Stimulated activated CD4-positive, alpha-beta T cell treated with anti-CD3 and anti-CD28 coated beads, Interleukin-15, amount 100 ng/mL, for 1 hour (primary cell): ENCODE measurements around the gene CERK.
"Not testable (repeated sequence)": the region's sequence is repeated elsewhere in the genome, so short reads cannot be mapped to it uniquely, and the experiment has no call there.

Source experiments
- DNase-seq, 2 donors: peaks; one replicate each; pipeline ENCODE4 v3.0.0-alpha.2; 2020; ENCODE audit warnings: low read depth in 1 of 2, low spot score in 1 of 2

The CERK gene, protein sequence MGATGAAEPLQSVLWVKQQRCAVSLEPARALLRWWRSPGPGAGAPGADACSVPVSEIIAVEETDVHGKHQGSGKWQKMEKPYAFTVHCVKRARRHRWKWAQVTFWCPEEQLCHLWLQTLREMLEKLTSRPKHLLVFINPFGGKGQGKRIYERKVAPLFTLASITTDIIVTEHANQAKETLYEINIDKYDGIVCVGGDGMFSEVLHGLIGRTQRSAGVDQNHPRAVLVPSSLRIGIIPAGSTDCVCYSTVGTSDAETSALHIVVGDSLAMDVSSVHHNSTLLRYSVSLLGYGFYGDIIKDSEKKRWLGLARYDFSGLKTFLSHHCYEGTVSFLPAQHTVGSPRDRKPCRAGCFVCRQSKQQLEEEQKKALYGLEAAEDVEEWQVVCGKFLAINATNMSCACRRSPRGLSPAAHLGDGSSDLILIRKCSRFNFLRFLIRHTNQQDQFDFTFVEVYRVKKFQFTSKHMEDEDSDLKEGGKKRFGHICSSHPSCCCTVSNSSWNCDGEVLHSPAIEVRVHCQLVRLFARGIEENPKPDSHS

DNA sequence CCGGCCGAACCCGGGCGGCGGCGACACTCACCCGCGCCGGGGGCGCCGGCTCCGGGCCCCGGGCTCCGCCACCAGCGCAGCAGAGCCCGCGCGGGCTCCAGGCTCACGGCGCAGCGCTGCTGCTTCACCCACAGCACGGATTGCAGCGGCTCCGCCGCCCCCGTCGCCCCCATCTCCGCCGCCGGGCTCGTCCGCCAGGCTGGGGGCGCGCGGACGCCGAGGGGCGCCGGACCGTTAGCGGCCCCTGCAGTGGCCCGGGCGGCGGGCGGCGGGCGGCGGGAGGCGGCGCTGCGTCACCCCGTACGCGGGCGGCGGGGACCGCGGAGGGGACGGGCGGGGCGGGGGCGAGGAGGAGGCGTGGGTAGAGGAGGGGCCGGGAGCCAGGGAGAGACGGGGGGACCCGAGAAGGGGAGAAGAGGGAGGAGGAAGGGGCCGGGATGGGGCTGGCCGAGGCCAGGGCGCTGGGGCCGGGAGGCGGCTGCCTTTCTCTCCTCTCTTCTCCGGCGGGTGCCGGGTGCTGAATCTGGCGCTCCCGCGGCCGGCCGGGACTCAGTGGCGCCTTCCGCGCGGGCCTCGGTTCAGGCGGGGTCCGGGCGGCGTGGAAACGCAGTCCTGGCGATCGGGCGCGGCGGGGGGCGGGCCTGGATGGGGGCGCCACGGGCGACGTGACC is at the start of gene CERK:
Gene CERK (minus strand): TSS at position 277 of the 671 bp plus-strand sequence. CDS start 104 bp downstream, at position 173.
- DNase-seq: peak; percentile 45 to 57

DNA sequence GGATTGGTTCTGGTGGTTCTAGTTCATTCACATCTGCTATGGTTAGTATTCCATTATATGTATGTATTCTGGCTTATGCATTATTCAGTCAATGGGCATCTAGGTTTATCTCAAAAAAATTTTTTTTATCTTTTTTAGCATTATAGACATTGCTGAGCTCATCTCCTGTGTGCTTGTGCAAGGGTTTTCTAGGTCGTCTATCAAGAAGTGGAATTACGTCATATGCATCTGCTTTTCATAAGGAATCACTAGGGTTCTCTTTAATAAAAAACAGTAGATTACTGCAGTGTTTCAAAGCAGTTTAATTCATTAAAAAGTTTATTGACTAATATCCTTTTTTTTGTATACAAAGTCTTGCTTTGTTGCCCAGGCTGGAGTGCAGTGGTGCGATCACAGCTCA is 45.7 kb upstream of the CERK start:
- no peak for DNase-seq

DNA sequence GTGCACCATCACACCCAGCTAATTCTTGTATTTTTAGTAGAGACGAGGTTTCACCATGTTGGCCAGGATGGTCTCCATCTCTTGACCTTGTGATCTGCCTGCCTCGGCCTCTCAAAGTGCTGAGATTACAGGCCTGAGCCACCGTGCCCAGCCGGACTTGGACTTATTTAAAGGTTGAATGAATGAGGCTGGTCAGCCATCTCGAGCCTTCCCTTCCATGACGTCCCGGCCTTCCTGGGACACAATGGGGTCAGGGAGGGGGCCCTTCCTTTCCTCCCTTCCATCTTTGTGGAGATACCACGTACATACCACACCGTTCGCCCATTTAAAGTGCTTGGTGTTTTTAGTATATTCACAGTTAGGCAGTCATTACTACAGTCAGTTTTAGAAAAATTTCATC is 44.1 kb upstream of the CERK start:
- DNase-seq: not testable (repeated sequence)

DNA sequence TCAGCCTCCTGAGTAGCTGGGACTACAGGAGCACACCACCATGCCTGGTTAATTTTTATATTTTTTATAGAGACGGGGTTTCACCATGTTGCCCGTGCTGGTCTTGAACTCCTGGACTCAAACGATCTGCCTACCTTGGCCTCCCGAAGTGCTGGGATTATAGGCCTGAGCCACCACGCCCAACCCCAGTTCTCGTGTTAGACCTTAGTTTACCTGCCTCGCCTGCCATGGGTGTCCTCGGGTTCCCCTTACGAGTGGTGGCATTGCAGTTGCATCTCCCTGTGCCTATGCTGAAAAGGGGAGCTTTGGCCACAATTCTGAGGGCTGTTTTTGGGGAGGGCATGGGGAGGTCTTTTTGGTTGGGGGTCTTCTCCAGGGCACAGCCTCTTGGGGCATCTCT is 43.2 kb upstream of the CERK start:
- no peak for DNase-seq

DNA sequence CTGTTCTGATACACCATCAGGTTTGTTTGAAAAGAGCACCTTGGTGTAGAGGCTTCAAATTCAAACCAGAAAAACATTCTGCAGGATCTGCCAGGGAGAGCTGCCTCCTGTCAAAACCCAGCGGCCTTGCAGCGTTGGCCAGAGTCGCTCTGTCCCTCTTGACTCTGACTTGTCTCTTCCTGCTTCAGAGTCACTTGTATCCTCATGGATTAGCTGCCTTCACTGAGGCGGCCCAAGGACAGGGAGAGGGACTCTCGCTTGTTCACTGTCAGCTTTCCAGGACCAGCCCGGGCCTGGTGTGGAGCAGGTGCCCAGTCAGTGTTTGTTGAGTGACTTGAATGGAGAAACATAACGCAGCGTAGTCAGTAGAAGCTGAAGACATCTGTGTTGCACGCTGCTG is 42.4 kb upstream of the CERK start:
- no peak for DNase-seq

DNA sequence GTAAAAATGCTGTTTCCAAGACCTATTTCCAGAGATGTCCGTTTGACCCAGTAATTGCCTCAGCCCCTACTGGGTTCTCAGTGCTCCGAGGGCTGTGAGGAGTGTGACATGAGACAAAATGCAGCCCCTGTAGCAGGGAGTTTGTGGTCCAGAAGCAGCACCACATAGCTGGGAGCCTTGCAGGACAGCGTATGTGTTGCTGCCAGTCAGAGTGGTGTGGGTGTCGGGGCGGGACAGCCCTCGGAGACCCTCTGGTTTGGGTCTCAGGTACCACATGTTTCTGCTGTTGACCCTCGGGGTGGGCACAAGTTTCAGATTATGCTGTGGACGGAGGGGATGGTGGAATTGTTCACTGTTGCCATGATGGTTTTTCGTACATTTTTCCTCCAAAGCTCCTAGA is 41.6 kb upstream of the CERK start:
- DNase-seq: no peak

DNA sequence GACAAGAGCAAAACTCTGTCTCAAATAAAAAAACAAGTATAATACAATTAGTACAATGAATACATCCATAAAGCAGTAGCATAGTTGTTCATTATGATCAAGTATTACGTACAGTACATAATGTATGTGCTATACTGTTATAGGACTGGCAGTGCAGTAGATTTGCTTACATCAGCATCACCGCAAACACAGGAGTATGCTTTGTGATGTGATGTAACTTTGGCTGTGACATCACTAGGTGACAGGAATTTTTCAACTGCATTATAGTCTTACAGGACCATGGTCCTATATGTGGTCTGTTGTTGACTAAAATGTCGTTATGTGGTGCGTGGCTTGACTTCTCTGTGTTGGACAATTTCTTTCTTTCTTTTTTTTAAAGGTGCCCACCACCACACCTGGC is 41.0 kb upstream of the CERK start:
- no peak for DNase-seq

DNA sequence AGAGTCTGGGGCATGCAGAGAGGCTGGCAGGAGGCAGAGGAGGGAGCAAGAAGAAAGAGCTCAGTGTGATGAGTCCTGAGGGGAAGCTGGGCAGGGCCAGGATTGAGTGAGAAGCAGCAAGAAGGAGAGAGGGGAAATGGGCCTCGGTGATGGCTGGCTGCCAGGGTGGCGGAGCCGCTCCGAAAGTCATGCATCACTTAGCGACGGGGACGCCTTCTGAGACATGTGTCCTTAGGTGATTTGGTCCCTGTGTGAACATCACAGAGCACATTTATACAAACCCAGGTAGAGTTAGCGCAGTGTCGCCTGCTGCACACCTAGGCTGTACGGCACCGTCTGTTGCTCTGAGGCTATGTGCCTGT is 39.5 kb upstream of the CERK start:
- peak in 1 of 2 donors; percentile 43 for DNase-seq

DNA sequence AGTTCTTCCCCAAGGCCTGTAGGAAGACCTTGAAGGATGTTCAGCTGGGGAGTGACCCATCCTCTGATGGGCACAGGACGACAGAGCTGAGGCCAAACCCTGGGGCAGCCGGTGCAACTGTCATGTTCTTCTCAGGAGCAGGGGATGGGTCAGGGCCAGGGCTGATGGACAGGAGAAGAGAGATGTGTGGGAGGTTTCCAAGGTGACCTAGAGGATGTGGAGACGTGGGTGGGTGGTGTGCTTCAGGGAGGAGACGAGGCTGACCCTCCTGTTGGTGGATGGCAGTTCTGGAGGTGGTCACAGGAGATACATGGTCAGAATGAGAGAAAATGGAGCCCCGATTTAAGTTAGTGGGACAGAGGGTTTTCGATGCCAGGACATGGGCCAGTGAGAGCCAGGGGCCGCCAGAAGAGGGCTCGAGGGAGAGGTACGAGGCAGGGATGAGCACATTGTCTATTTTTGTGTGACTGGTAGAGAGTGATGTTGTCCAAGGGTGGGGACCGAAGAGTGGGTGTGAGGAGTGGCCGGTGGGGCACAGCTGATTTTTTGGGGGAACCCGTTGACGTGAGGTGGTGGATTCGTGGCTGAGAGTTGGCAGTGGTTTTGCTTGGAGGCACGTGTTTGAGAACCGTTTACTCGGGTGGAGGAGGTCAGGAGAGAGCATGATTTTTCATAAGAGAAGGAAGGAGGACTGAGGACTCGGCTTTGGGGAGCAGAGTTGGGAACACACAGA is 39.0 kb upstream of the CERK start:
- no peak for DNase-seq

DNA sequence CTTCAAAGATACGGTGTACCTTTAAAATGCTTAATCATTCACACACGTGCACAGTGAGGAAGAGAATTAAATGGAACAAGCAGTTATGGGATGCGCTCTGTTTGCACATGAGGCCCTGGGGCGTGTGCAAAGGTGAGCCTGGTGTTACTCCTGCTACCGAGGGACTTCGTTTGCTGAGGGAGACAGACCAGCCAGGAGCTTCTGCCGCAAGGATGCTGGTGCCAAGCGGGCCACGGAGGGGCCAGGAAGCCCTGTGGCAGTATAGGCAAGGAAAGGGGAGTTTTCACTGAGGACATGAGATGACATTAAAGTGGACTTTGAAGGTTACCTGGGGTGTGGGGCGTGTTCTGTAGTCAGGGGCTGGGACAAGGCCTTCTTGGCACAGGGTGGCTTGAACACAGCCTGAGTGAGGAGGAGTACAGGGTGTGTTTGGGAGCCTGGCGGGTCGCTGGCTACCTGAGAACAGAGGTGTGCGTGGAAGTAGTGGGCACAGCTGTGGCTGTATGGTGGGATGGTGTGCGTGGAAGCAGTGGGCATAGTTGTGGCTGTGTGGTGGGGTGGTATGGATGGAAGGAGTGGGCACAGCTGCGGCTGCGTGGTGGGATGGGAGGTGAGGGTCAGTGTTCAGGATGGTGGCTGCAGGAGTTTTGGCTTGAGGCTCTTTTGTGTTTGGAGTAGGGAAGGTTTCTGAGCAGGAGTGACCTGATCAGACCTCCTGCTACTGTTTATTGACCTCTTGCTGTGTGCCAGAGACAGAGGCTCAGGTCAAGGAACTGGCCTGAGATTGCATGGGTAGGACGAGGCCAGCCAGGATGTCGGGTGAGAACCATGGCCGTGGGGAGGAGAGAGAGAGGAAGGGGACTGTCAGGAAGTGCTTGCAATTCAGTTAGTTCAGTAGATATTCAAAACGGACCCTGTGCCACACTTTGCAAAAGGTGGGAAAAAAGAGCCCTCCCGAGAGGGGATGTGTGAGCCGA is 38.1 kb upstream of the CERK start:
- DNase-seq: no peak

DNA sequence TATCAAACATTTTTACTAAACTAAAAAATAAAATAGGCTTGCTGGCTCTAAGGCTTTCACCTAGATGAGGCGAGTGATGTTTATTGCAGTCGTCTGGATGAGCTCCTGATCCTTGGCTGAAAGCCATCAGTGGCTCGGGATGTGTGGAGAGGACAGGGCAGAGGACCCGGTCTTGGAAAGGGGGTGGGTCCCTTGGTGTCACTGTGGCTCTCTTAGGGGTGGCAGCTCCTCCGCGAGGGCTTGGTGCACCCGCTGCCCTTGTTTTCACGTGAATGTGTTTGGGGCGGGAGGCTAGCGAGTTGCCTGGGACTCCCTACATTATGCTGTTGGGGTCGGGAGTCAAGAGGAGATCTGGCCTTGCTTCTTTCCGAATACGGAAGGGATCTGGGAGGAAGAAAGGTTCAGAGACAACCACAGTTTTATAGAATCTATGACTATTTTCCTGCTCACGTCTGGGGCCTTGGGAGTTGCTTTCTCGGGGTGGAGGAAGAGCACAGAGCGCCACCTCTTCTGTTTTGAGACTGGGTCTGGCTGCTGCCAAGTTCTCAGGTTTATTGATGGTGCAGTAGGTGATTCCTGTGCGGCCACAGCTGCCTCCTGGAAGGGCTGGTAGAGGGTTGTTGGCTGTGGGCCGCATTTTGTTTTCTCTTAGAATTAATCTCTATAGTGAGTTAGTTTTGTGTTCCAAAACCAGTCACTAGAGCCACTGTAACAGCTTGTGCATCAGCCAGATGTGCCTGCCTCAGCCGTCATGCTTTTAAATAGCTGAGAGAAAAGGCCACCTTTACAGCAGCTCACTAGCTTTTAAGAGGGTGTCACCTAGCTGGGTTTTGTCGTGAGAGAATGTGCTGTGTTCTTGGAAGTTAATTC is 37.2 kb upstream of the CERK start:
- DNase-seq: no peak

DNA sequence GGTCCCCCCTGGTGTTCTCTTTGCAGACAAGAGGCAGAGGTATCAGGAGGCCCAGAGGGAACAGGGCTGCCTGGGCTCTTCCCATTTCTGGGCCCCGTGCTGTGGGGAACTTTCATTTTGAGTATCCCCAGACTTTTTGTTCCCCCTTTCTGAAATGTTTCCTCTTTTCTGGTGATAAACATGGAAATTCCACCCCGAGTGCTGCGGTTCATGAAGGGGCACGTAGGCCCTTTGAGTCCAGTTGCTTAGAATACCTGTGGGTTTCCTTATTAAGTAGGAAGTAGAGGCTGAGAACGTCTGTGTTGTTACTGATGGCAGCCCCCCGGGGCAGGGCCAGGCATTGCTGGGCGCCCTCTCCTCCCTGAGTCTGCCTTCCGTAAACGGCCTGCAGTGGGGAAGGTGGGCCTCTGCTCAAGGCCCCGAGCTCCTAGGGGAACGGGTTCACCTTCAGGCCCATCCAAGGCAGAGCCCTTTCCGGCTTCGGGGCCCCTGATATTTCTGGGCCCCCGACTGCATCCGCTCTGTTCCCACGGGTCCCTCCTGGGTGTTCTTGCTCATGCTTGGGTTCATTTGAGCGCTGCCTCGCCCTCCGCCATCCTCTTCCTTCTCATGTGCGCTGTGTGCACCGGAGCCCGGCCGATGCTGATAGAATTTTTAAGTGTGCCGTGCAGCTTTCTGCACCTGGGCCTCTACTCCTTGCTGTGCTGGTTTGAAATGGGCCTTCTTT is 36.4 kb upstream of the CERK start:
- no peak for DNase-seq

DNA sequence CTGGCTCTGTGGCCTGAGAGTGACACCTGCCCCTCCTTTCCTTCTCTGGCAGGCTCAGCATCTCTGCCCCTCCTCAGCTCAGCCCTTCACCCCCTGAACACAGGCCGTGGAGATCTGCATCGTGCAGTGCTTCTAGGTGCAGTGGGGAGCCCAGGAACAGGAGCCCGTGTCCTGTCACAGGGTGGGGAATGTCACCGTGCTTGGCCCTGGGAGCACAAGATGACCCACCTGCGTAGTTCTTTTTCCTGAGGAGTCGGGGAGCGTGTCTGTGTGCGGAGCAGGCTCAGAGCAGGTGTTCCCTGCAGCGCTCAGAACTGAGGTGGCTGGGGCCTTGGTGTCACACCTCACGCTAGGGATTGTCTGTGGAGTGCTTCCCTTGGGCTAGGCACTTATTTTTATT is 35.0 kb upstream of the CERK start:
- no peak for DNase-seq

DNA sequence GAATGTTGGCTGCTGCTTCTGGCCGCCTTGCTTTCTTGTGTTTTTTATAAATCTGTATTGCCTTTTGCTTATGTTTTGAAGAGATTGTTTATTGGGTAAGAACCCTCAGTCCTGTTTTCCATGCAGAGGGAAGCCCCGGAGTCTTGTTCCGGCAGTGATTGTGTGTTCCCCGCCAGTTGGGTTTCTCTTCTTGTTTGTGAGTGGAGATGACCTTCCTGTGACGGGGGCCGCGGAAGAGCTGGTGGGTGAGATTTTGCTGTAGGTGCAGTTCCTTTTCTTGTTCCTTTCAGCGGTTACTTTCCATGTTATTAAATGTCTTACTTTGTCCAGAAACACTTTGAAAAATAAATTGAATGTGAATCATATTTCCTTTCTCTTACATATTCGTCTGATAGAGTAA is 32.7 kb upstream of the CERK start:
- no peak for DNase-seq

DNA sequence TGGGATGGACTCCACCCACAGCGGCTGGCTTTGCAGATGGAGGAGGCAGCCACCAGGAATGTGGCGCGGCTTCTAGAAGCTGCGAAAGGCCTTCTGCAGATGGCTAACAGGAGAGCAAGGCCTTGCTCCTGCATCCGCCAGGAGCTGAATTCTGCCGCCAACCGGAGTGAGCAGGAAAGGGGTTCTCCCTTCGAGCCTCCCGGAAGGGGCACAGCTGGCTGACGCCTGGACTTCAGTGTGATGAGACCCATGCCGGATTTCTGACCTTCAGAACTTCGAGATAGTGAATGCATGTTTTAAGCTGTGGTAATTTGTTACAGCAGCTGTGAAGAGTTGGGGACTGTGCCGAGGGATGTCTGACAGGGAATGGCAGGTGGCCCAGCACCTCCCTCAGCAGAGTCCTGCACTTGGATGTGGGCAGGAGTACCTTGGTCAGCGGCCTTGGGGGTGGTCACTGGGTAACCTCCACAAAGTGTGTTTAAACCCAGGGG is 32.1 kb upstream of the CERK start:
- no peak for DNase-seq

DNA sequence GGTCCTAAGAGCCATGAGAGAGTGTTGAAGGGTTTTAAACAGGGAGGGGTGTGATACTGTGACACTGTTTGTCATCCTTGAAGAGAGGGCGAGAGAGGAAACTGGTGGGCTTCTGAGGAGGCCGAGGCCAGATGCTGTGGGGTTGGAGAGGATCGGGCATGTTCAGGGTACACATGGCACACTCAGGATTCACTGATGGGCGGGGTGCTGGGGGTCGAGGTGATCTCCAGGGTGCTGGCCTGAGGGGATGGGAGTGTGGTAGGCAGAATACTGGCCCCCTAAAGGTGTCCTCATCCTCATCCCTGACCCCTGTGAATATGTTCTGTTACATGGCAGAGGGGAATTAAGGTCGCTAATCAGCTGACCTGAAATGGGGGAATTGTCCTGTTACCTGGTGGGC is 31.7 kb upstream of the CERK start:
- no peak for DNase-seq

DNA sequence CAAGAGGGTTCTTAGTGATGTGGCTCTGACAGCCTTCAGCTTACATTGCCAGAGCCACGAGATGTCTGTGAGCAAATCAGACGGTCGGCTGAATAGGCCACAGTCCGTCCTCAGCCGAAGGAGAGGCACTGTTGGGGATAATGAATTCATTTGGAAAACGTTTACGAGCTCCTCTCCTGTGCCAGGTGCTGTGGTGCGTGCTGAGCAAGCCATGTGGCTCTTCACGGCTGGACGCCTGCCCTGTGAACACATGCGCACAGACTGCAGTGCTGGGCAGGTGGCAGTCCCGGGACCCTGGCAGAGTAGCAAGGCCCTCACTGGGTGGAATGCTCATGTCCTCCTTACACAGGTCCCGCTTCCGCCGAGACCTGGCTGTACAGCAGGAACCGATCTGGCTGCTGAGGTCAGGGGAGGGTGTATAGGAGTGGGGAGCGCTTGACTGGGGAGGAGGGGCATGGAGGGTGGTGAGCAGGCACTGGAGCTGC is 31.2 kb upstream of the CERK start:
- DNase-seq: no peak

DNA sequence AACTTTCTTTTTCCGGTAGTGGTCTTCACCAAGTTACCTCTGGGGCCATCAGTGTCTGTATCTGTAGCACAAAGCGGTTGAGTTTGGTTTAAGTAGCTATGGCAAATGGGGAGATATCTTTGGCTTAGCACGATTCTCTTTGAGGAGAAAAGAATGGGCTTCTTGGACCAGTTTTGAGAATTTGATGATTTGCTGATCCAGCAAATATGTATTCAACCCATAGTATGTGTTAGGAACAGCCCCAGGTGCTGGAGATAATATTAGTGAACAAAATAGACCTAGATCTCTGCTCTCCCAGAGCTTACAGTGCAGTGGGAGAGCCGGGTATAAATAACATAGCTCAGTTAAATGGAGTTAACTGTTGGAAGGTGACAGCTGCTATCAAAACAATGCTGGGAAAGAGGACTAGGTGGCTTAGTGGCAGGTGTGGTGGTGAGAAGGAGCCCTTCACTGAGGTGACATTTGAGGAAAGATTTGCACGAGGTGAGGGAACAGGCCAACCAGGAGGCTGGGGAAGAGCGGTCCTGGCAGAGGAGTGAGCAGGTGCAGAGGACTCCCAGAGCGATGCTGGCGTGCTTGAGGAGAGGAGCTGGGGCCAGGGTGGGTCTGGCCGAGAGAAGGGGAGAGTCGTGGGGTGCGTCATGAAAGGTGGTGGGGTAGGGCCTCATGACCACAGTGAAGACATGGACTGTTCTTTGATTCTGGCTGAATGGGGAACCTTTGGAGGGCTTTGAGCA is 29.4 kb upstream of the CERK start:
- no peak for DNase-seq
